Measurements from ENCODE around the gene P2RX5. TPM values are rescaled to one million over a fixed set of nuclear protein-coding genes. Genes with fewer than 3 reads are reported as not detected.
A peak's percentile ranks its signal among the peaks of the same experiment; 100 is the strongest.

Gene P2RX5, protein sequence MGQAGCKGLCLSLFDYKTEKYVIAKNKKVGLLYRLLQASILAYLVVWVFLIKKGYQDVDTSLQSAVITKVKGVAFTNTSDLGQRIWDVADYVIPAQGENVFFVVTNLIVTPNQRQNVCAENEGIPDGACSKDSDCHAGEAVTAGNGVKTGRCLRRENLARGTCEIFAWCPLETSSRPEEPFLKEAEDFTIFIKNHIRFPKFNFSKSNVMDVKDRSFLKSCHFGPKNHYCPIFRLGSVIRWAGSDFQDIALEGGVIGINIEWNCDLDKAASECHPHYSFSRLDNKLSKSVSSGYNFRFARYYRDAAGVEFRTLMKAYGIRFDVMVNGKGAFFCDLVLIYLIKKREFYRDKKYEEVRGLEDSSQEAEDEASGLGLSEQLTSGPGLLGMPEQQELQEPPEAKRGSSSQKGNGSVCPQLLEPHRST
- polyA plus RNA-seq (2013, experiment 1 of 2) = 0.31 TPM
- 0.43 TPM for polyA plus RNA-seq (2013, experiment 2 of 2)

DNA sequence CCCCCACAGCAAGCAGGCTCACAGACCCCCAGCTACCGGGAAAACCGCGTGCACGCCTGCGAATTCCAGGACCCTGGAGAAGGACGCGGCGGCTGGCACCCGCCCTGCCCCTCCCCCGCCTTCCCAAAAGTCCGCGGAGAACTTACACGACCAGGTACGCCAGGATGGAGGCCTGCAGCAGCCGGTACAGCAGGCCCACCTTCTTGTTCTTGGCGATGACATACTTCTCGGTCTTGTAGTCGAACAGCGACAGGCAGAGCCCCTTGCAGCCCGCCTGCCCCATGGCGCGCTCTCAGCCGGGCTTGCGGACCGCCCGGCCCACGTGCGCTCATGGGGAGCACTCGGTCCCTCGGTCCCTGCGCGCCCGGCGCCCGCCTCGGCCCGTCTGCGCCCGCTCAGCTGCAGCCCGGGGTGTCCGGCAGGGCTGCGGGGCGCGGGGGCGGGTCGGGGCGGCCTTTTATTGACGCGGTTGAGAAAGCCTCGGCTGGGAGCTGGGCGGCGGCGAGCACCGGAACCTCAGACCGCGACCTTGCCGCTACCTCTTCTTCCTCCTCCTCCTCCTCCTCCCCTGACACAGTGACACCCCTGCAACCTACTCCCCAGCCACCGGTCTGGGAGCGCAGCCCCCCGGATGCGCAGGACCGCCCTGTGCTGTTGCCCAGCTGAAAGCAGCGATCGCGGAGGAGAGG, at the start of gene P2RX5:
P2RX5 (minus strand) TSS at position 433 of the 689 bp plus-strand sequence; CDS start at position 283, 150 bp downstream.
- Histone ChIP-seq H3K4ac (ENCODE audit: low read length) (no peak within 1 kb of the TSS), H2BK120ac (ENCODE audit: low read depth, low read length) (no peak within 1 kb of the TSS), H2BK5ac (ENCODE audit: low read length) (no peak within 1 kb of the TSS), H2AFZ (ENCODE audit: low read length) (peak within 1 kb of the TSS; percentile 93), H3K27me3 (ENCODE audit: control insufficient read depth in 3 of 3, insufficient read depth in 3 of 3, low read depth in 1 of 3, low read length in 3 of 3) (peaks cover 20 to 50% (median 42%) of the 10 kb centered on the region in 3 experiments), H3K79me1 (ENCODE audit: low read depth, low read length) (no peaks in the 10 kb centered on the region), H3K36me3 (replicated peaks in 1 of 2; ENCODE audit: control insufficient read depth in 2 of 2, insufficient read depth in 2 of 2, low read length in 2 of 2) (no peaks in the 10 kb centered on the region), H4K91ac (ENCODE audit: low read depth, low read length, poor library complexity) (no peak within 1 kb of the TSS), H2BK15ac (ENCODE audit: low read length) (no peak within 1 kb of the TSS), H3K4me1 (ENCODE audit: control insufficient read depth in 2 of 2, insufficient read depth in 1 of 2, low read depth in 1 of 2, low read length in 2 of 2) (peaks cover 6 to 8% of the 10 kb centered on the region in 2 donors), H3K18ac (ENCODE audit: low read length) (no peak within 1 kb of the TSS), H3K4me2 (ENCODE audit: insufficient read depth, low read length, poor library complexity, severe bottlenecking) (peak within 1 kb of the TSS; percentile 69), H3K23ac (ENCODE audit: low read depth, low read length, poor library complexity) (no peak within 1 kb of the TSS), H3K14ac (ENCODE audit: low read length) (no peak within 1 kb of the TSS), H4K8ac (ENCODE audit: low read depth, low read length) (no peak within 1 kb of the TSS), H3K9me3 (replicated peaks in 1 of 2; ENCODE audit: control insufficient read depth in 2 of 2, insufficient read depth in 1 of 2, low read depth in 1 of 2, low read length in 2 of 2) (peaks cover 7 to 9% of the 10 kb centered on the region in 2 donors), H2BK12ac (ENCODE audit: low read length) (no peak within 1 kb of the TSS), H3K4me3 (ENCODE audit: low read length in 2 of 2) (peak within 1 kb of the TSS; percentile 46 to 75), H3K27ac (replicated peaks; ENCODE audit: low read length) (no peak within 1 kb of the TSS), H3K9ac (ENCODE audit: low read depth, low read length, poor library complexity) (no peak within 1 kb of the TSS), H2AK5ac (ENCODE audit: low read depth, low read length) (peak within 1 kb of the TSS; percentile 52)
- WGBS, 2 donors (ENCODE audit: extremely low coverage in 2 of 2, insufficient read length in 2 of 2, insufficient replicate concordance in 1 of 2) = no CpG with 5 or more reads among the region's 65 CpGs
- peak; percentile 43 for DNase-seq (ENCODE audit: low spot score)

DNA sequence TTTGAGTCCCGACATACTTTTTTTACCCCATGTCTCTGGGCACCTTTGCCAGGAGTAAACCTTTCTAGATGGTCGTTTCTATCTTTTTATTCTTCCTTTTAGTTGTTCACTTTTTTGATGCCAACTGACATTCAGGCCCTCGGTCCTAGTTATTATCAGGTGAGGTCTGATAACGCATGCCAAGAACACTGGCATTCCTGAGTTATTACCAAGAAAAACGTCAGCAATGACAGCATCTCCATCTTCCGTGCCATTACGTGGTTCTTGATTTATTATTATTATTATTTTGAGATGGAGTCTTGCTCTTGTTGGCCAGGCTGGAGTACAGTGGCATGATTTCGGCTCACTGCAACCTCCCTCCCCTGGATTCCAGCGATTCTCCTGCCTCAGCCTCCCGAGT, 49.1 kb upstream of the P2RX5 start:
- no peaks in the 10 kb centered on the region for H3K9me3 ChIP-seq (replicated peaks in 1 of 2; ENCODE audit: control insufficient read depth in 2 of 2, insufficient read depth in 1 of 2, low read depth in 1 of 2, low read length in 2 of 2)
- no CpG with 5 or more reads among the region's 10 CpGs for WGBS, 2 donors (ENCODE audit: extremely low coverage in 2 of 2, insufficient read length in 2 of 2, insufficient replicate concordance in 1 of 2)
- no peak overlapping the region for H2AK5ac ChIP-seq (ENCODE audit: low read depth, low read length)

DNA sequence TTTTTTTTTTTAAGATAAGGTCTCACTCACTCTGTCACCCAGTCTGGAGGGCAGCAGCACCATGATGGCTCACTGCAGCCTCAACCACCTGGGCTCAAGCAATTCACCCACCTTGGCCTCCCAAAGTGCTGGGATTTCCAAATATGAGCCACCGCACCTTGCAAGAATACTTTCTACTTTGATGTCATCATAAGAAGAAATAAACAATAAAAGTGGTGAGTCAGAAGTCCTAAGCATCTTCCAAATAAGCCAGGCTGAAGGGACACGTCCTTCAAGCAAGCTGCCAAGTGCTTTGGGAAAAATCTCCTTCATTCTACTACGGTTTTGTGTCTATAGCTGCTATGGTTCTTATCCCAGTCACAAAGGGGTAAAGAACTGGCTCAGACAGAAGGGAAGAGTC, 48.1 kb upstream of the P2RX5 start:
- no peak overlapping the region for H3K9ac ChIP-seq (ENCODE audit: low read depth, low read length, poor library complexity)
- H4K91ac ChIP-seq (ENCODE audit: low read depth, low read length, poor library complexity) = no peak overlapping the region
- no peak overlapping the region for H3K14ac ChIP-seq (ENCODE audit: low read length)
- no peak overlapping the region for H3K4ac ChIP-seq (ENCODE audit: low read length)
- no peak overlapping the region for H3K18ac ChIP-seq (ENCODE audit: low read length)
- no peak overlapping the region for H4K8ac ChIP-seq (ENCODE audit: low read depth, low read length)
- no peak overlapping the region for H3K4me3 ChIP-seq (ENCODE audit: low read length in 2 of 2)
- no peak overlapping the region for H3K4me2 ChIP-seq (ENCODE audit: insufficient read depth, low read length, poor library complexity, severe bottlenecking)
- H3K9me3 ChIP-seq (replicated peaks in 1 of 2; ENCODE audit: control insufficient read depth in 2 of 2, insufficient read depth in 1 of 2, low read depth in 1 of 2, low read length in 2 of 2) = no peaks in the 10 kb centered on the region
- no peak overlapping the region for H2BK15ac ChIP-seq (ENCODE audit: low read length)
- peaks cover 0 to under 1% of the 10 kb centered on the region in 2 donors for H3K4me1 ChIP-seq (ENCODE audit: control insufficient read depth in 2 of 2, insufficient read depth in 1 of 2, low read depth in 1 of 2, low read length in 2 of 2)
- WGBS, 2 donors (ENCODE audit: extremely low coverage in 2 of 2, insufficient read length in 2 of 2, insufficient replicate concordance in 1 of 2) = no CpG with 5 or more reads among the region's 3 CpGs
- H2BK5ac ChIP-seq (ENCODE audit: low read length) = no peak overlapping the region
- no peak overlapping the region for H2AK5ac ChIP-seq (ENCODE audit: low read depth, low read length)
- H3K36me3 ChIP-seq (replicated peaks in 1 of 2; ENCODE audit: control insufficient read depth in 2 of 2, insufficient read depth in 2 of 2, low read length in 2 of 2) = no peaks in the 10 kb centered on the region
- peaks cover 0 to 6% (median 0%) of the 10 kb centered on the region in 3 experiments for H3K27me3 ChIP-seq (ENCODE audit: control insufficient read depth in 3 of 3, insufficient read depth in 3 of 3, low read depth in 1 of 3, low read length in 3 of 3)
- H2AFZ ChIP-seq (ENCODE audit: low read length) = no peak overlapping the region
- H3K79me1 ChIP-seq (ENCODE audit: low read depth, low read length) = no peaks in the 10 kb centered on the region
- no peak for DNase-seq (ENCODE audit: low spot score)
- no peak overlapping the region for H3K27ac ChIP-seq (replicated peaks; ENCODE audit: low read length)
- no peak overlapping the region for H3K23ac ChIP-seq (ENCODE audit: low read depth, low read length, poor library complexity)
- no peak overlapping the region for H2BK120ac ChIP-seq (ENCODE audit: low read depth, low read length)
- H2BK12ac ChIP-seq (ENCODE audit: low read length) = no peak overlapping the region

More for the DNA sequence above, 49.1 kb upstream of the P2RX5 start:
- H2BK15ac ChIP-seq (ENCODE audit: low read length) = no peak overlapping the region
- no peak overlapping the region for H3K4ac ChIP-seq (ENCODE audit: low read length)
- H3K4me1 ChIP-seq (ENCODE audit: control insufficient read depth in 2 of 2, insufficient read depth in 1 of 2, low read depth in 1 of 2, low read length in 2 of 2) = no peaks in the 10 kb centered on the region
- no peak overlapping the region for H3K9ac ChIP-seq (ENCODE audit: low read depth, low read length, poor library complexity)
- H3K18ac ChIP-seq (ENCODE audit: low read length) = no peak overlapping the region
- H4K8ac ChIP-seq (ENCODE audit: low read depth, low read length) = no peak overlapping the region
- H2BK12ac ChIP-seq (ENCODE audit: low read length) = no peak overlapping the region
- H3K4me3 ChIP-seq (ENCODE audit: low read length in 2 of 2) = no peak overlapping the region
- no peak overlapping the region for H3K4me2 ChIP-seq (ENCODE audit: insufficient read depth, low read length, poor library complexity, severe bottlenecking)
- H3K27ac ChIP-seq (replicated peaks; ENCODE audit: low read length) = no peak overlapping the region
- H3K14ac ChIP-seq (ENCODE audit: low read length) = no peak overlapping the region
- H2AFZ ChIP-seq (ENCODE audit: low read length) = no peak overlapping the region
- no peak for DNase-seq (ENCODE audit: low spot score)
- H2BK5ac ChIP-seq (ENCODE audit: low read length) = no peak overlapping the region
- H3K27me3 ChIP-seq (ENCODE audit: control insufficient read depth in 3 of 3, insufficient read depth in 3 of 3, low read depth in 1 of 3, low read length in 3 of 3) = peaks cover 0 to 5% (median 0%) of the 10 kb centered on the region in 3 experiments
- no peak overlapping the region for H4K91ac ChIP-seq (ENCODE audit: low read depth, low read length, poor library complexity)
- H3K36me3 ChIP-seq (replicated peaks in 1 of 2; ENCODE audit: control insufficient read depth in 2 of 2, insufficient read depth in 2 of 2, low read length in 2 of 2) = no peaks in the 10 kb centered on the region
- H3K79me1 ChIP-seq (ENCODE audit: low read depth, low read length) = no peaks in the 10 kb centered on the region
- no peak overlapping the region for H3K23ac ChIP-seq (ENCODE audit: low read depth, low read length, poor library complexity)
- no peak overlapping the region for H2BK120ac ChIP-seq (ENCODE audit: low read depth, low read length)

DNA sequence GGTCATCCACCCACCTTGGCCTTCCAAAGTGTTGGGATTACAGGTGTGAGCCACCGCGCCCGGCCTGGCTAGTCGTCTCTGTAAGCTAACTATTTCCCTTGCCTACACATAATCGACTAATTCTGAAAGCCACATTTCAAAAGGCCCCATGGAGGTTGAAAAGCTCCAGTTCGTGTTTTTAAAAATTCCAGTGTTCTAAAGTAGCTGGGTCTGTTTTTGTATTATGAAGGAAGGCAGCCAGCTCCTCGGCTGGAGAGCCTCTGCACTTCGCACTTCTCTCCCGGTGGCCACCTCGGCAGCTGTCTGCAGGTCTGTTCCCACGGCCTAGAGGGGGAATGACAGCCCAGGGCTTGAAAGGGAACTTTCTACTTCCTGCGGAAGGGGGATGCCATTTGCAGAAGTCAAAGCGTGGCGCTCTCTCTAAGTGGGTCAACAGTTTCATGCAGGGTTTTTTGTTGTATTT, 44.7 kb upstream of the P2RX5 start:
- no peaks in the 10 kb centered on the region for H3K79me1 ChIP-seq (ENCODE audit: low read depth, low read length)
- H2AFZ ChIP-seq (ENCODE audit: low read length) = no peak overlapping the region
- peaks cover 6 to 10% of the 10 kb centered on the region in 2 donors for H3K4me1 ChIP-seq (ENCODE audit: control insufficient read depth in 2 of 2, insufficient read depth in 1 of 2, low read depth in 1 of 2, low read length in 2 of 2)
- no peak overlapping the region for H4K8ac ChIP-seq (ENCODE audit: low read depth, low read length)
- H2AK5ac ChIP-seq (ENCODE audit: low read depth, low read length) = no peak overlapping the region
- no peak overlapping the region for H3K4ac ChIP-seq (ENCODE audit: low read length)
- H3K27me3 ChIP-seq (ENCODE audit: control insufficient read depth in 3 of 3, insufficient read depth in 3 of 3, low read depth in 1 of 3, low read length in 3 of 3) = peaks cover 0 to 5% (median 0%) of the 10 kb centered on the region in 3 experiments
- H2BK12ac ChIP-seq (ENCODE audit: low read length) = no peak overlapping the region
- no peak overlapping the region for H3K4me2 ChIP-seq (ENCODE audit: insufficient read depth, low read length, poor library complexity, severe bottlenecking)
- H3K36me3 ChIP-seq (replicated peaks in 1 of 2; ENCODE audit: control insufficient read depth in 2 of 2, insufficient read depth in 2 of 2, low read length in 2 of 2) = no peaks in the 10 kb centered on the region
- H3K9ac ChIP-seq (ENCODE audit: low read depth, low read length, poor library complexity) = no peak overlapping the region
- H3K23ac ChIP-seq (ENCODE audit: low read depth, low read length, poor library complexity) = no peak overlapping the region
- H2BK5ac ChIP-seq (ENCODE audit: low read length) = no peak overlapping the region
- H3K14ac ChIP-seq (ENCODE audit: low read length) = no peak overlapping the region
- H3K18ac ChIP-seq (ENCODE audit: low read length) = no peak overlapping the region
- H2BK15ac ChIP-seq (ENCODE audit: low read length) = no peak overlapping the region
- H2BK120ac ChIP-seq (ENCODE audit: low read depth, low read length) = no peak overlapping the region
- WGBS, 2 donors (ENCODE audit: extremely low coverage in 2 of 2, insufficient read length in 2 of 2, insufficient replicate concordance in 1 of 2) = no CpG with 5 or more reads among the region's 14 CpGs
- H3K9me3 ChIP-seq (replicated peaks in 1 of 2; ENCODE audit: control insufficient read depth in 2 of 2, insufficient read depth in 1 of 2, low read depth in 1 of 2, low read length in 2 of 2) = no peaks in the 10 kb centered on the region
- H4K91ac ChIP-seq (ENCODE audit: low read depth, low read length, poor library complexity) = no peak overlapping the region
- no peak overlapping the region for H3K27ac ChIP-seq (replicated peaks; ENCODE audit: low read length)
- no peak overlapping the region for H3K4me3 ChIP-seq (ENCODE audit: low read length in 2 of 2)
- DNase-seq (ENCODE audit: low spot score) = no peak

Data from neuronal stem cell (in vitro differentiated cells).